ENCODE results near the gene STAB1.

The STAB1 gene

DNA sequence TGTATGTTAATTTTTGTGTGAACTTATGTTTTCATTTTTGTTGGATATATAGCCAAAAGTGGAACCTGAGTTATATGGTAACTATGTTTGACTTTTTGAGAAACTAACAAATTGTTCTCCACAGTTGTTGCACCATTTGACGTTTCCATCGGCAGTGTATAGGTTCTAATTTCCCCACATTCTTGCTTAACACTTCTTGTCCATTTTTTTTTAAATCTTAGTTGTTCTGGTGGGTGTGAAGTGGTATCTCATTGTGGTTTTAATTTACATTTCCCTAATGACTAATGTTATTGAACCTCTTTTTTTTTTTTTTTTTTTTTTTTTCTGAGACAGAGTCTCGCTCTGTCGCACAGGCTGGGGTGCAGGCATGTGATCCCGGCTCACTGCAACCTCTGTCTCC is 31.7 kb upstream of the STAB1 start:
- no peak for TF ChIP-seq RARB (CRISPR knock-in tag; IDR thresholded peaks at IDR 0.05)
- TF ChIP-seq OSR1 (CRISPR knock-in tag; IDR thresholded peaks at IDR 0.05): no peak
- no peak for TF ChIP-seq TCF4 (CRISPR knock-in tag; IDR thresholded peaks at IDR 0.05; ENCODE audit: borderline replicate concordance)
- TF ChIP-seq, protein P1, sequence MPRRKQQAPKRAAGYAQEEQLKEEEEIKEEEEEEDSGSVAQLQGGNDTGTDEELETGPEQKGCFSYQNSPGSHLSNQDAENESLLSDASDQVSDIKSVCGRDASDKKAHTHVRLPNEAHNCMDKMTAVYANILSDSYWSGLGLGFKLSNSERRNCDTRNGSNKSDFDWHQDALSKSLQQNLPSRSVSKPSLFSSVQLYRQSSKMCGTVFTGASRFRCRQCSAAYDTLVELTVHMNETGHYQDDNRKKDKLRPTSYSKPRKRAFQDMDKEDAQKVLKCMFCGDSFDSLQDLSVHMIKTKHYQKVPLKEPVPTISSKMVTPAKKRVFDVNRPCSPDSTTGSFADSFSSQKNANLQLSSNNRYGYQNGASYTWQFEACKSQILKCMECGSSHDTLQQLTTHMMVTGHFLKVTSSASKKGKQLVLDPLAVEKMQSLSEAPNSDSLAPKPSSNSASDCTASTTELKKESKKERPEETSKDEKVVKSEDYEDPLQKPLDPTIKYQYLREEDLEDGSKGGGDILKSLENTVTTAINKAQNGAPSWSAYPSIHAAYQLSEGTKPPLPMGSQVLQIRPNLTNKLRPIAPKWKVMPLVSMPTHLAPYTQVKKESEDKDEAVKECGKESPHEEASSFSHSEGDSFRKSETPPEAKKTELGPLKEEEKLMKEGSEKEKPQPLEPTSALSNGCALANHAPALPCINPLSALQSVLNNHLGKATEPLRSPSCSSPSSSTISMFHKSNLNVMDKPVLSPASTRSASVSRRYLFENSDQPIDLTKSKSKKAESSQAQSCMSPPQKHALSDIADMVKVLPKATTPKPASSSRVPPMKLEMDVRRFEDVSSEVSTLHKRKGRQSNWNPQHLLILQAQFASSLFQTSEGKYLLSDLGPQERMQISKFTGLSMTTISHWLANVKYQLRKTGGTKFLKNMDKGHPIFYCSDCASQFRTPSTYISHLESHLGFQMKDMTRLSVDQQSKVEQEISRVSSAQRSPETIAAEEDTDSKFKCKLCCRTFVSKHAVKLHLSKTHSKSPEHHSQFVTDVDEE (CRISPR knock-in tag; IDR thresholded peaks at IDR 0.05): no peak
- no peak for TF ChIP-seq ZNF8 (CRISPR knock-in tag; IDR thresholded peaks at IDR 0.05)
- TF ChIP-seq, protein P2, sequence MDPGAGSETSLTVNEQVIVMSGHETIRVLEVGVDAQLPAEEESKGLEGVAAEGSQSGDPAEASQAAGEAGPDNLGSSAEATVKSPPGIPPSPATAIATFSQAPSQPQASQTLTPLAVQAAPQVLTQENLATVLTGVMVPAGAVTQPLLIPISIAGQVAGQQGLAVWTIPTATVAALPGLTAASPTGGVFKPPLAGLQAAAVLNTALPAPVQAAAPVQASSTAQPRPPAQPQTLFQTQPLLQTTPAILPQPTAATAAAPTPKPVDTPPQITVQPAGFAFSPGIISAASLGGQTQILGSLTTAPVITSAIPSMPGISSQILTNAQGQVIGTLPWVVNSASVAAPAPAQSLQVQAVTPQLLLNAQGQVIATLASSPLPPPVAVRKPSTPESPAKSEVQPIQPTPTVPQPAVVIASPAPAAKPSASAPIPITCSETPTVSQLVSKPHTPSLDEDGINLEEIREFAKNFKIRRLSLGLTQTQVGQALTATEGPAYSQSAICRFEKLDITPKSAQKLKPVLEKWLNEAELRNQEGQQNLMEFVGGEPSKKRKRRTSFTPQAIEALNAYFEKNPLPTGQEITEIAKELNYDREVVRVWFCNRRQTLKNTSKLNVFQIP (CRISPR knock-in tag; IDR thresholded peaks at IDR 0.05; ENCODE audit: borderline replicate concordance, low read depth): no peak
- TF ChIP-seq, protein P3, sequence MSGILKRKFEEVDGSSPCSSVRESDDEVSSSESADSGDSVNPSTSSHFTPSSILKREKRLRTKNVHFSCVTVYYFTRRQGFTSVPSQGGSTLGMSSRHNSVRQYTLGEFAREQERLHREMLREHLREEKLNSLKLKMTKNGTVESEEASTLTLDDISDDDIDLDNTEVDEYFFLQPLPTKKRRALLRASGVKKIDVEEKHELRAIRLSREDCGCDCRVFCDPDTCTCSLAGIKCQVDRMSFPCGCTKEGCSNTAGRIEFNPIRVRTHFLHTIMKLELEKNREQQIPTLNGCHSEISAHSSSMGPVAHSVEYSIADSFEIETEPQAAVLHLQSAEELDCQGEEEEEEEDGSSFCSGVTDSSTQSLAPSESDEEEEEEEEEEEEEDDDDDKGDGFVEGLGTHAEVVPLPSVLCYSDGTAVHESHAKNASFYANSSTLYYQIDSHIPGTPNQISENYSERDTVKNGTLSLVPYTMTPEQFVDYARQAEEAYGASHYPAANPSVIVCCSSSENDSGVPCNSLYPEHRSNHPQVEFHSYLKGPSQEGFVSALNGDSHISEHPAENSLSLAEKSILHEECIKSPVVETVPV (CRISPR knock-in tag; IDR thresholded peaks at IDR 0.05): no peak
- TF ChIP-seq ZC3H10 (CRISPR knock-in tag; IDR thresholded peaks at IDR 0.05): no peak
- TF ChIP-seq GLIS3 (CRISPR knock-in tag; IDR thresholded peaks at IDR 0.05): no peak
- no peak for TF ChIP-seq TOX (CRISPR knock-in tag; IDR thresholded peaks at IDR 0.05; ENCODE audit: borderline replicate concordance)
- TF ChIP-seq, protein P4, sequence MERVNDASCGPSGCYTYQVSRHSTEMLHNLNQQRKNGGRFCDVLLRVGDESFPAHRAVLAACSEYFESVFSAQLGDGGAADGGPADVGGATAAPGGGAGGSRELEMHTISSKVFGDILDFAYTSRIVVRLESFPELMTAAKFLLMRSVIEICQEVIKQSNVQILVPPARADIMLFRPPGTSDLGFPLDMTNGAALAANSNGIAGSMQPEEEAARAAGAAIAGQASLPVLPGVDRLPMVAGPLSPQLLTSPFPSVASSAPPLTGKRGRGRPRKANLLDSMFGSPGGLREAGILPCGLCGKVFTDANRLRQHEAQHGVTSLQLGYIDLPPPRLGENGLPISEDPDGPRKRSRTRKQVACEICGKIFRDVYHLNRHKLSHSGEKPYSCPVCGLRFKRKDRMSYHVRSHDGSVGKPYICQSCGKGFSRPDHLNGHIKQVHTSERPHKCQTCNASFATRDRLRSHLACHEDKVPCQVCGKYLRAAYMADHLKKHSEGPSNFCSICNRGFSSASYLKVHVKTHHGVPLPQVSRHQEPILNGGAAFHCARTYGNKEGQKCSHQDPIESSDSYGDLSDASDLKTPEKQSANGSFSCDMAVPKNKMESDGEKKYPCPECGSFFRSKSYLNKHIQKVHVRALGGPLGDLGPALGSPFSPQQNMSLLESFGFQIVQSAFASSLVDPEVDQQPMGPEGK (CRISPR knock-in tag; IDR thresholded peaks at IDR 0.05; ENCODE audit: borderline replicate concordance): no peak
- TF ChIP-seq ZFP3 (CRISPR knock-in tag; IDR thresholded peaks at IDR 0.05): no peak
- no peak for TF ChIP-seq BACH2 (CRISPR knock-in tag; IDR thresholded peaks at IDR 0.05; ENCODE audit: borderline replicate concordance)
- no peak for TF ChIP-seq CSDC2 (CRISPR knock-in tag; IDR thresholded peaks at IDR 0.05)
- TF ChIP-seq, protein P5, sequence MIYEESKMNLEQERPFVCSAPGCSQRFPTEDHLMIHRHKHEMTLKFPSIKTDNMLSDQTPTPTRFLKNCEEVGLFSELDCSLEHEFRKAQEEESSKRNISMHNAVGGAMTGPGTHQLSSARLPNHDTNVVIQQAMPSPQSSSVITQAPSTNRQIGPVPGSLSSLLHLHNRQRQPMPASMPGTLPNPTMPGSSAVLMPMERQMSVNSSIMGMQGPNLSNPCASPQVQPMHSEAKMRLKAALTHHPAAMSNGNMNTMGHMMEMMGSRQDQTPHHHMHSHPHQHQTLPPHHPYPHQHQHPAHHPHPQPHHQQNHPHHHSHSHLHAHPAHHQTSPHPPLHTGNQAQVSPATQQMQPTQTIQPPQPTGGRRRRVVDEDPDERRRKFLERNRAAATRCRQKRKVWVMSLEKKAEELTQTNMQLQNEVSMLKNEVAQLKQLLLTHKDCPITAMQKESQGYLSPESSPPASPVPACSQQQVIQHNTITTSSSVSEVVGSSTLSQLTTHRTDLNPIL (CRISPR knock-in tag; IDR thresholded peaks at IDR 0.05; ENCODE audit: low read depth): no peak
- no peak for TF ChIP-seq ZFP30 (CRISPR knock-in tag; IDR thresholded peaks at IDR 0.05)
- TF ChIP-seq SNAI2 (CRISPR knock-in tag; IDR thresholded peaks at IDR 0.05): no peak
- TF ChIP-seq ESRRG (CRISPR knock-in tag; IDR thresholded peaks at IDR 0.05): no peak
- TF ChIP-seq ZNF70 (CRISPR knock-in tag; IDR thresholded peaks at IDR 0.05): no peak
- TF ChIP-seq ARNTL (CRISPR knock-in tag; IDR thresholded peaks at IDR 0.05; ENCODE audit: borderline replicate concordance, low read depth): no peak
- ATAC-seq: no peak

DNA sequence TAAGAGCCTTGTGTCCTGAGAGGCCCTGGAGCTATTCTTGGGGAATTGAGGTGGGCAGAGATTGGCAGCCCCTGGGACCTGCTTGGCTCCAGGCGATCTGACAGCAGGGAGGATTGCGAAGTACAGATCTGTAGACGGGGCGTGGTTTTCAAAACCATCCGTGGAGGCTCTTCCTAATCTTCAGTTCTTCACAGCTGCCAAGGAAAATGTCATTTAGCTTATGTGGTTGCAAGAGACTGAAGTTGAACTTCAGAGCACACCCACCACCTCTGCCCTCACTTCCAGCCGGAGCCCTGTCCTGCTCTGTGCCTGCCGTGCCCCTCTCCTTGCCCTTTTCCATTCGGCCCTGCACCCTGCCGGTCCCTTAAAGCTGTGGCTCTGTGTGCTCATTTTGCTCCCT is 26.8 kb upstream of the STAB1 start:
- no peak for ATAC-seq
- TF ChIP-seq TCF4 (CRISPR knock-in tag; IDR thresholded peaks at IDR 0.05; ENCODE audit: borderline replicate concordance): no peak
- TF ChIP-seq, protein P3 (CRISPR knock-in tag; IDR thresholded peaks at IDR 0.05): no peak
- TF ChIP-seq RARB (CRISPR knock-in tag; IDR thresholded peaks at IDR 0.05): no peak
- no peak for TF ChIP-seq ZNF70 (CRISPR knock-in tag; IDR thresholded peaks at IDR 0.05)
- TF ChIP-seq ZNF565 (CRISPR knock-in tag; conservative IDR thresholded peaks at IDR 0.05; ENCODE audit: low read depth): no peak
- TF ChIP-seq OSR1 (CRISPR knock-in tag; IDR thresholded peaks at IDR 0.05): no peak
- TF ChIP-seq ARNTL (CRISPR knock-in tag; IDR thresholded peaks at IDR 0.05; ENCODE audit: borderline replicate concordance, low read depth): no peak
- TF ChIP-seq, protein P4 (CRISPR knock-in tag; IDR thresholded peaks at IDR 0.05; ENCODE audit: borderline replicate concordance): no peak
- TF ChIP-seq ZFP3 (CRISPR knock-in tag; IDR thresholded peaks at IDR 0.05): no peak
- TF ChIP-seq ESRRG (CRISPR knock-in tag; IDR thresholded peaks at IDR 0.05): no peak
